Peyer's patch (tissue), 4 donors: Measurements from ENCODE around the gene ZNF681.
A peak's percentile ranks its signal among the peaks of the same experiment; 100 is the strongest.

ENCODE experiments used
- CTCF ChIP-seq, 6 experiments: fragments of 450-650 bp in 4 of 6; fragments of 200-600 bp in 2 of 6; sonication (generic) in 1 of 6; IDR thresholded peaks; one replicate each; pipeline ENCODE4 v1.5.1; 2017 to 2019; ENCODE audit warnings: antibody characterized with exemption in 6 of 6, mild to moderate bottlenecking in 3 of 6, moderate library complexity in 1 of 6
- POLR2A ChIP-seq, 2 donors: fragments of 450-650 bp; IDR thresholded peaks; one replicate each; pipeline ENCODE4 v1.5.1; 2017; ENCODE audit warnings: antibody characterized with exemption in 2 of 2, mild to moderate bottlenecking in 2 of 2, moderate library complexity in 2 of 2

DNA sequence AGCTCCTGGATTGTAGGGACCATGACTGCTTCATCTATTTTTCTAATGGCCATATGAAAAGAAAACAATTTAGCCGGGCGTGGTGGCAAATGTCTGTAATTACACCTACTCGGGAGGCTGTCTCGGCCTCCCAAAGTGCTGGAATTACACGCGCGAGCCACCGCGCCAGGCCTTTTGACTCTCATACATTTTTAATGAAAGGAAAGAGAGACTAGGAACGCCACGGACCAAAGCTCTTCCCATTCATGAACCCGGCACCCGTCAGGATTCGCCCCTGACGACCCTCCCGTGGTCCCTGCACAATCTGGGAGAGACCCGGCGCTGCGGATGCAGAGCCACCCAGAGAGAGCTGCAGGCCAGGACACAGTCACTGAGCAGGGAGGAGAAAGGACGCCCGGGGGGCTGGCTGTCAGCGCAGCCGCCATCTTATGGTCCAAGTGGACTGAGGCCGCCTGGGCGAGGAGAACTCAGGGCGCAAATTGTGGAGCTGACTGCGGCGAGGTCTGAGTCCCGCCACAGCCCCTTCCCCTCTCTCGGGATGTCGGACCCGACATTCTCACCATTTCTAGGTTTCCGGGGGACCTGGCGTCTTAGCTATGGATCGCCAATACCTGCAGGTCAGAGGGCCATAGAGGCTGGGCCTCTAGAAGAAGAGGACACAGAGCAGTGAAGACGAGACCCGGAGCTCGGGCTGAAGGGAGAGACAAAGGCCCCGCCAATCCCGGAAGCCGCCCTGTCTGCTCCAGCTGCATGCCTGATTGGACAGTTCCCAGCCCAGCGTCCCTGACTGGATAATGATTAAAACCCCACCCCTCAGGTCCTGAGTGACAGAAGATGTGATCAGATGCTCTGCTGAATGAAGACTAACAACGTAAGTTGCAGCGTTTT is at the start of gene ZNF681:
- no peak for TF ChIP-seq CTCF (IDR thresholded peaks at IDR 0.05)
- TF ChIP-seq POLR2A (IDR thresholded peaks at IDR 0.05) = peak; percentile 19 to 27
